ENCODE measurements around the gene E2F1. TPM values are rescaled to one million over a fixed set of nuclear protein-coding genes. Genes with fewer than 3 reads are reported as not detected.

Gene E2F1, protein sequence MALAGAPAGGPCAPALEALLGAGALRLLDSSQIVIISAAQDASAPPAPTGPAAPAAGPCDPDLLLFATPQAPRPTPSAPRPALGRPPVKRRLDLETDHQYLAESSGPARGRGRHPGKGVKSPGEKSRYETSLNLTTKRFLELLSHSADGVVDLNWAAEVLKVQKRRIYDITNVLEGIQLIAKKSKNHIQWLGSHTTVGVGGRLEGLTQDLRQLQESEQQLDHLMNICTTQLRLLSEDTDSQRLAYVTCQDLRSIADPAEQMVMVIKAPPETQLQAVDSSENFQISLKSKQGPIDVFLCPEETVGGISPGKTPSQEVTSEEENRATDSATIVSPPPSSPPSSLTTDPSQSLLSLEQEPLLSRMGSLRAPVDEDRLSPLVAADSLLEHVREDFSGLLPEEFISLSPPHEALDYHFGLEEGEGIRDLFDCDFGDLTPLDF
- total RNA-seq: 10 to 100 TPM in 1 of 2 donors, 1 to 10 TPM in 1; 2.6 to 11.5 TPM
- total RNA-seq: 4.6 to 13.9 reads per million in 2 donors

DNA sequence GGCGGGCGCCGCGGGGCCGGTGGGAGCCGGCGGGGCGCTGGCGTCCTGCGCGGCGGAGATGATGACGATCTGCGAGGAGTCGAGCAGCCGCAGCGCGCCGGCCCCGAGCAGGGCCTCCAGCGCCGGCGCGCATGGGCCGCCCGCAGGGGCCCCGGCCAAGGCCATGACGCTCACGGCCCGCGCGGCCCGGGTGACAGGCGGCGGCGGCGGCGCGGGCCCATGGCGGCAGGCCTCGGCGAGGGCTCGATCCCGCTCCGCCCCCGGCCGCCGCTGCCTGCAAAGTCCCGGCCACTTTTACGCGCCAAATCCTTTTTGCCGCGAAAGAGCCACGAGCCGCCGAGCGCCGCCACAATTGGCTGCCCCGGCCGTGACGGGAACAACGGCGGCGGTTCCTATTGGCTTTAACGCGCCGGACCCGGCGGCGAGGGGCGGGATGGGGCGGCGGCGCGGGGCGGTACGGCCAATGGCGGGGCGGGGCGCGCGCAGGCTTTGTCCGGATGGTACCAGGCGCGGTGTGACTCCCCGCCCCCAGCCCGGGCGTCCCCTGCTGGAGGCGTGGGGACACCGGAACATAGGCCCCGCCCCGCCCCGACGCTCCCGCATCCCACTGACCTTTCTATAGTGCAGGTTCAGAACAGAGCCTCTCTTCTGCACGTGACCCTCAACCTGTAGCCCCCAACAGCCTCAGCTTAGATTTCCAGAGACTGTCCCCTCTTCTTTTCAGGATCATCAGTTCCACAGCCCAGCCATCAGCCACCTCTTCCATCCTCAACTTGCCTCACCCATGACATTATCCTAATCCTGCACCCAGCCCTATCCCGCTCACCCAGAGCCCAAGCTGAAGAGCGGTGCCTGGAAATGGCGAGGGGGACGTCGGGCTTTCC is at the start of gene E2F1:
TSS of gene E2F1 (minus strand) at position 286 of the 884 bp plus-strand sequence. CDS start at position 165, 121 bp downstream.
- DNase-seq (peak; percentile 91 to 95 (median 93)), ATAC-seq (peak; percentile 96)
- Mint-ChIP-seq H3K27ac (peak within 1 kb of the TSS; percentile 67), H3K4me3 (peak within 1 kb of the TSS; percentile 85), H3K36me3 (ENCODE audit: low read depth) (no peaks in the 10 kb centered on the region), H3K27me3 (no peaks in the 10 kb centered on the region), H3K4me1 (peaks cover 32% of the 10 kb centered on the region)
- H3K9me3 ChIP-seq (ENCODE audit: control insufficient read depth, low read length, poor library complexity, severe bottlenecking): no peaks in the 10 kb centered on the region

DNA sequence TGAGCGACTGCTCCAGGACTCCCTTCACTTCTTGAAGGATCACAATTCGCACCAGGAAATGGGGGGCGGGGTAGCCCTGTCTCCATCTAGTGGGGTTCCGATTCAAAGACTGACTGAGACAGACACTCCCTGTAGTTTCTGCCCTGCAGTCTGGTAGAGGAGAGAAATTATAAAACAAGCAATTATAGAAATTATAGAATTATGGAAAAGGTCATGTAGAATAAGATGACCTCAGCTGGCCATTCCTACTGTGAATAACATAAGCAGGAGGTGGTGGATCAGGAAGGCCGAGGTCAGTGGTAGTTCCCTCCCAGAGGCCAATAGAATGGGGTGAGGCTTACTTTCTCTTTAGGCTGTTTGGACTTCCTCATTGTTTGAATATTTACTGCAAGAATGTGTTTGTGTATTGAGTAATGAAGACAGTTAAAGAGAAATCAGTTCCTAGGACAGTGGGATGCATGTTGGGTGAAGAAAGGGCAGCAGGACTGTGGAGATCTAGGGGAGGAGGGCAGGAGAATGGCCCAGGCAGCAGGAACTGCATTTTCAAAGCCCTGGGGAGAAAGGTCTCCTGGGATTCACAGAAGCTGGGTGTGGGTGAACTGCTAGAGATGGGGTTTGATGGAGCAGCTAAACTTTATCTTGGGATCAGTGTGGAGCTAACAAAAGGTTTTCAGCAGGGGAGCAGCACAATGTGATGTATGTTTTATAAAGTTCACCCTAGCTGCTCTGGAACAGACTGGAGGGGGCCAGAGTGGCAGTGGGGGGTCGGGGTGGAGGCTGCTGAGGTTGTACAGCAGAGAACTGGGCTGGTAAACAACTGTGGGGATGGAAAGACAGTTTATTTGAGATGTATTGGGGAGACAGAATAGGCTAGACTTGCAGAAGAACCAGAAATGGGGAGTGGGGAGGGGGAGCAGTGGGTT is 47.7 kb upstream of the E2F1 start:
- Mint-ChIP-seq H3K27ac (peak overlapping the region; percentile 37), H3K4me1 (peaks cover 22% of the 10 kb centered on the region), H3K4me3 (peak overlapping the region; percentile 43), H3K36me3 (ENCODE audit: low read depth) (peaks cover 4% of the 10 kb centered on the region), H3K27me3 (no peaks in the 10 kb centered on the region)
- ATAC-seq (no peak), DNase-seq (no peak)
- no peaks in the 10 kb centered on the region for H3K9me3 ChIP-seq (ENCODE audit: control insufficient read depth, low read length, poor library complexity, severe bottlenecking)

DNA sequence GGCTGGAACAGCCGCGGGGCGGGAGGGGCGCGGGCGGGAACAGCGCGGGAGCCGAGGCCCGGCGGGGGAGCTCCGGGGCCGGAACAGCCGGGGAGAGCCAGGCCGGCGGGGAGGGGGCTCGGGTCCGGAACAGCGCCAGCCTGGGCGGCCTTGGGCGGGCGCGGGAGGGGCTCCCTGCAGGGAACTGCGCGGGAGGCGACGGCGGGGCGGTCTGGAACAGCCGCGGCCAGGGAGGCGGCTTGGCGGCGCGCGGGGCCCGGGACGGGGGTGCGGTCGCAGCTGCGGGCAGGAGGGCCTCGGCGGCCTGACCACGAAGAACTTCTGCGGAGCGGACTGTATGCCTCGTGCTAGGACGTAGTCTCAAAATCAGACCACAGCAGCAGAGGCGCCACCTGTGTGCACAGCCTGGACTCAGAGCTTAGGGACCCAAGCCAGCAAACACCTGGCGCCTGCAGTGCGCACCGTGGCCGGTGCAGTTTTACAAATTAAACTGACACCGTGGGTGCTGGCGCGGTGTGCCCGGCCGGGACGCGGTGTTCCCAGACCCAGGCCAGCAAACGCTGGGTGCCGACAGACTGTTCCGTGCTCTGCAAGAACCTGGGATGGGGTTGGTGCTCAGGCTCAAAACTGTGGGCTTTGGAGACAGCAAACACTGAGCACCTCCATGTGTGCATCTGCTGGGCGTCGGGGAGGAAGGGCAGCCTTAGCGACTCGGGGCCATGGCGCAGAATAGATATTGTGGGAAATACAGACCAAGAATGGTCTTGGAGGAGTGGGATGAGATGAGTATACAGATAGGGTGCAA is 46.2 kb upstream of the E2F1 start:
- DNase-seq (peak in 1 of 3 donors; percentile 84), ATAC-seq (peak; percentile 78)
- H3K9me3 ChIP-seq (ENCODE audit: control insufficient read depth, low read length, poor library complexity, severe bottlenecking): no peaks in the 10 kb centered on the region
- no peaks in the 10 kb centered on the region for H3K27me3 Mint-ChIP-seq
- peaks cover 17% of the 10 kb centered on the region for H3K4me1 Mint-ChIP-seq
- H3K36me3 Mint-ChIP-seq (ENCODE audit: low read depth): no peaks in the 10 kb centered on the region
- H3K27ac Mint-ChIP-seq: peak overlapping the region; percentile 41
- peak overlapping the region; percentile 88 for H3K4me3 Mint-ChIP-seq

DNA sequence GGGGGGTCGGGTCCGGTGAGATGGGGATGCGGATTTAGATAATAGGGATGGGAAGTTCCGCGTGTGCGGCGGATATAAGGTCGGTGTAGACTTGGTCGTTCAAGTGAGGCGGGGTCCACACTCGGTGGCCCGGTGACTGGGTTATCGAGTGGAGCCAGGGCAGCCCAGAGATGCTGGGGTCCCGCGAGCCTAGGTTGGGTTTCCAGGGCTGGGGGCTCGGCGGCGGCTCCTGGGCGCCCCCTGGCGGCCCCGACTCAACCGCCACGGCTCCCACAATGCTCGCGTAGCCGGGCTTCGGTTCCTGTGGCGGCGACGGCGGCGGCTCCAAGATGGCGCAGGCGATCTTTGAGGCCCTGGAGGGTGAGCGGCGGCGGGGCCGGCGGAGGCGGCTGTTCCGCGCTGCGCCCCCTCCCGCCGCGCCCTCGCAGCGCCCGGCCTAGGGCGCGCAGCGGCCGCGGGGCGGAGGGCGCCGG is 45.5 kb upstream of the E2F1 start, which contains the start of gene ZNF341:
TSS of gene ZNF341 (plus strand) at position 304 of the 473 bp plus-strand sequence. CDS start at position 330, 26 bp downstream.
- peak; percentile 84 to 89 (median 85) for DNase-seq
- no peaks in the 10 kb centered on the region for H3K27me3 Mint-ChIP-seq
- peaks cover 17% of the 10 kb centered on the region for H3K4me1 Mint-ChIP-seq
- no peaks in the 10 kb centered on the region for H3K9me3 ChIP-seq (ENCODE audit: control insufficient read depth, low read length, poor library complexity, severe bottlenecking)
- peak within 1 kb of the TSS; percentile 88 for H3K4me3 Mint-ChIP-seq
- H3K36me3 Mint-ChIP-seq (ENCODE audit: low read depth): no peaks in the 10 kb centered on the region
- ATAC-seq: peak; percentile 87
- peak within 1 kb of the TSS; percentile 72 for H3K27ac Mint-ChIP-seq

DNA sequence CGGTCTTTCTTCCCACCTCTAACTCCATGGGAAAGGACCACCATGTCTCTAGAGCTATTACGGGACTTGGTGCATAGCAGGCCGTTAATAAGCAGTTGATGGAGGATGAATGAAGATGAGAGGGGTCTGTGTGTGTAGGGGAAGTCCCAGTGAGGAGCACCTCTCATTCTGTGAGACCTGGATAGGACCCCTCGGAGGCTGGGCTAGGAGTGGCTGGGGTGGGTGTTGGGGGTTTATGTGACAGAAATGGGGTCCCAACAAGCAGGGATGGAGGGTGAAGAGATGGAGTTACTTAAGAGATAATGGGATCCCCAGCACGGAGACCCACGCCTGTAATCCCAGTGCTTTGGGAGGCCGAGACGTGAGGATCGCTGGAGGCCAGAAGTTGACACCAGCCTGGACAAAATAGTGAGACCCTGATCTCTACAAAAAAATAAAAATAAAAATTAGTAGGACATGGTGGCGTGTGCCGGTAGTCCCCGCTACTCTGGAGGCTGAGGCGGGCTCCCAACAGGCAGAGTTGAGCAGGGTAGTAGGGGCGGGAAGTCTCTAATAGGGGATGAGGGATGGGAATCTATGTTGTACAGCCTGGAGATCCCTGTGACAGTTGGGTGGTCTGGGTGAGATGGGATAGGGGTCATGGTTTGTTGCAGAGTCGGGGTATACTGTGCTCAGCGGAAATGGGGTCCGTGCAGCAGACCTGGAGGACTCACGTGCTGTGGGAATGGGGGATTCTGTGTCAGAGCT is 44.9 kb upstream of the E2F1 start:
- peak overlapping the region; percentile 76 for H3K4me3 Mint-ChIP-seq
- DNase-seq: no peak

DNA sequence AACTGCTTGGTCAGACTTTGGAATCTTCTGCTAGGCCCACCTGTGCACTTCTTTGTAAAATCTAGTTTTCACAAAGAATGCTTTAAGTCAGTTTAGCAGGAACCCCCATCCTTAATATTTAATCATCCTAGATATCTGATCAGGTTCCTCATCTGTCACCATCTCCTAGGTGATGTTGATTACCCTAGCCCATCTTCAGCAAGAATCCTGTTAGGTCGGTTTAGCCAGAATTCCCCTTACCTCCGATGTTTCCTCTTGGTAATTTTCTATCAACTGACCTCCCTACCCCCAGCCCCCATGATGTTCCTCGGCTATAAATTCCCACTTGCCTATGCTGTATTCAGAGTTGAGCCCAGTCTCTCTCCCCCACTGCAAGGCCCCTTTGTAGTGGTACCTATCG is 42.9 kb upstream of the E2F1 start:
- Mint-ChIP-seq H3K4me1 (peaks cover 14% of the 10 kb centered on the region), H3K4me3 (no peak overlapping the region), H3K27ac (no peak overlapping the region), H3K27me3 (no peaks in the 10 kb centered on the region), H3K36me3 (ENCODE audit: low read depth) (no peaks in the 10 kb centered on the region)
- no peaks in the 10 kb centered on the region for H3K9me3 ChIP-seq (ENCODE audit: control insufficient read depth, low read length, poor library complexity, severe bottlenecking)
- ATAC-seq (no peak), DNase-seq (no peak)

More for the DNA sequence above, 44.9 kb upstream of the E2F1 start:
- no peaks in the 10 kb centered on the region for H3K9me3 ChIP-seq (ENCODE audit: control insufficient read depth, low read length, poor library complexity, severe bottlenecking)
- Mint-ChIP-seq H3K27me3 (no peaks in the 10 kb centered on the region), H3K36me3 (ENCODE audit: low read depth) (no peaks in the 10 kb centered on the region), H3K4me1 (peaks cover 17% of the 10 kb centered on the region), H3K27ac (peak overlapping the region; percentile 72)
- ATAC-seq: no peak

DNA sequence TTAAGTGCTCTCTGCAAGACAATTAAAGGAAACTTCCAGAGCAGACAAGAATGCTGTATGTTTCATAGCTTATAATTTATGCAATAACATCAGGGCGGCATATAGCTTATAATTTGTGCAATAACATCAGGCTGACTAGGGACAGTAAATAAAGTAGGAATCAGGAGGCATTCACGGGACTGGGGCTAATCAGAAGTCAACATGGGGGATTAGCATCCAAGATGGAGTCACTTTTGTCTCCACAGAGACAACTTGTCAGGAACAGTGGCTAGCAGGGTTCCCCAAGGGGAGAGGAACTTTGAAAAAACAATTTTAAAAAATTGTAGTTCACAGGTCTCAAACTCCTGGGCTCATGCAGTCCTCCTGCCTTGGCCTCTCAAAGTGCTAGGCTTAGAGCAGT is 42.3 kb upstream of the E2F1 start:
- no peaks in the 10 kb centered on the region for H3K9me3 ChIP-seq (ENCODE audit: control insufficient read depth, low read length, poor library complexity, severe bottlenecking)
- DNase-seq: no peak
- Mint-ChIP-seq H3K4me1 (peaks cover 8% of the 10 kb centered on the region), H3K27ac (no peak overlapping the region), H3K4me3 (no peak overlapping the region), H3K36me3 (ENCODE audit: low read depth) (no peaks in the 10 kb centered on the region), H3K27me3 (no peaks in the 10 kb centered on the region)
- ATAC-seq: no peak

DNA sequence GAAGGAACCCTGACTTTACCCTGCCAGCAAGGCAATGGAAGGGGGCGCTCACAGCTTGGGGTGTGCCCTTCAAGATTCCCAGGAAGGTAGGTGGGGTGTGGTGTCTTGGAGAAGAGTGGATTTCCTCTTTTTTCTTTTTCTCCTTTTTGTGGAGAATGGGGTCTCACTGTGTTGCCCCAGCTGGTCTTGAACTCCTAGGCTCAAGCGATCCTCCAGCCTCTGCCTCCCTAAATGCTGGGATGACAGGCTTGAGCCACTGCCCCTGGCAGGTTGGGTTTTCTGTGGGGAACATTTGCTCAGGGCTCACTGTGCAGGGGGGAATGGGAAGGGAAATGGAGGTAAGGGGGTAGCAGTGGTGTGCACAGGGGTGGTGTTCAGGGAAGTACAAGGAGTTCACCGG is 41.6 kb upstream of the E2F1 start:
- Mint-ChIP-seq H3K27ac (no peak overlapping the region), H3K4me1 (peaks cover 6% of the 10 kb centered on the region), H3K27me3 (no peaks in the 10 kb centered on the region), H3K4me3 (no peak overlapping the region), H3K36me3 (ENCODE audit: low read depth) (no peaks in the 10 kb centered on the region)
- no peak for DNase-seq
- no peaks in the 10 kb centered on the region for H3K9me3 ChIP-seq (ENCODE audit: control insufficient read depth, low read length, poor library complexity, severe bottlenecking)
- ATAC-seq: no peak

DNA sequence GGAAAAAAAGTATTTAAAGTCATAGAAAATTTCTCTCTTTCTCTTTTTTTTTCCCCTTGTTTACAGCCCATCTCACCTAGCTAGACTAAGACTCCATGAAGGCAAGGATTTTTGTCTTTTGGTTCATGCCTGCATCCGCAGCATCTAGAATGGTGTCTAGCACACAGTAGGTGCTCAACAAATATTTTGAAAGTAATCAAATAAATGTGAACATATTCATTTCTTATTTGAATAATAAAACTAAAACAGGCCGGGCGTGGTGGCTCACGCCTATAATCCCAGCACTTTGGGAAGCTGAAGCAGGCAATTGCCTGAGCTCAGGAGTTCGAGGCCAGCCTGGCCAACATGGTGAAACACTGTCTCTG is 40.9 kb upstream of the E2F1 start:
- ATAC-seq: no peak
- no peak overlapping the region for H3K27ac Mint-ChIP-seq
- H3K4me1 Mint-ChIP-seq: peaks cover 4% of the 10 kb centered on the region
- H3K27me3 Mint-ChIP-seq: no peaks in the 10 kb centered on the region
- no peaks in the 10 kb centered on the region for H3K9me3 ChIP-seq (ENCODE audit: control insufficient read depth, low read length, poor library complexity, severe bottlenecking)
- no peaks in the 10 kb centered on the region for H3K36me3 Mint-ChIP-seq (ENCODE audit: low read depth)
- H3K4me3 Mint-ChIP-seq: no peak overlapping the region
- no peak for DNase-seq

DNA sequence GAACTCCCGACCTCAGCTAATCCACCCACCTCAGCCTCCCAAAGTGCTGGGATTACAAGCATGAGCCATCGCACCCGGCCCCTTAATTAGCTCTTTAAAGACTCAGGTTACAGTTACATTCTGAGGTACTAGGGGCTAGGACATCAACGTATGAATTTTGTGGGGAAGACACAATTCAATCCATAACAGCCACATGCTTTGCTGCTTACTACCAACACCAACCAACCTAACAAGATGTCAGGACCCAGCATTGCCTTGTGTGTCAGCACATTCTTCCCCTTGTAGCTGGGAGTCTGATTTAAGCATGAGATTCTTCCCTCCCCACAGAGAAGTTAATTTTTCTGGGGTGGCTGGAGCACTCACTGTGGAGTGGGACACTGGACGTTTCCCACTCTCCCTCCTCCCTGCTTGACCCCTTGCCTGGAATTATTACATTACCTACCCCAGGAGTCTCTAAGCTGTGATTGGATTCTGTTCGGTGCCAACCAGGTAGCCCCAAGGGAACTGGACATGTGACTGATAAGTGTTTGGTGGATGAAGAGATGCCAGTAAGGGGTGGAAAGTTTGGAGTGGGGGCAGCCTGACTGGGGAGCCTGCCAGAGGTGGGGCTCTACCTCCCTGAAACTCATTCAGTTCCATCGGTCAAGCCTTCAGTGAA is 39.6 kb upstream of the E2F1 start:
- no peaks in the 10 kb centered on the region for H3K27me3 Mint-ChIP-seq
- H3K4me3 Mint-ChIP-seq: no peak overlapping the region

More for the DNA sequence above, 39.6 kb upstream of the E2F1 start:
- H3K9me3 ChIP-seq (ENCODE audit: control insufficient read depth, low read length, poor library complexity, severe bottlenecking): no peaks in the 10 kb centered on the region
- H3K27ac Mint-ChIP-seq: no peak overlapping the region
- DNase-seq (no peak), ATAC-seq (no peak)
- H3K36me3 Mint-ChIP-seq (ENCODE audit: low read depth): no peaks in the 10 kb centered on the region
- H3K4me1 Mint-ChIP-seq: peaks cover 2% of the 10 kb centered on the region
